Measurements from ENCODE around the gene MCHR2.

- TF ChIP-seq, protein P1, sequence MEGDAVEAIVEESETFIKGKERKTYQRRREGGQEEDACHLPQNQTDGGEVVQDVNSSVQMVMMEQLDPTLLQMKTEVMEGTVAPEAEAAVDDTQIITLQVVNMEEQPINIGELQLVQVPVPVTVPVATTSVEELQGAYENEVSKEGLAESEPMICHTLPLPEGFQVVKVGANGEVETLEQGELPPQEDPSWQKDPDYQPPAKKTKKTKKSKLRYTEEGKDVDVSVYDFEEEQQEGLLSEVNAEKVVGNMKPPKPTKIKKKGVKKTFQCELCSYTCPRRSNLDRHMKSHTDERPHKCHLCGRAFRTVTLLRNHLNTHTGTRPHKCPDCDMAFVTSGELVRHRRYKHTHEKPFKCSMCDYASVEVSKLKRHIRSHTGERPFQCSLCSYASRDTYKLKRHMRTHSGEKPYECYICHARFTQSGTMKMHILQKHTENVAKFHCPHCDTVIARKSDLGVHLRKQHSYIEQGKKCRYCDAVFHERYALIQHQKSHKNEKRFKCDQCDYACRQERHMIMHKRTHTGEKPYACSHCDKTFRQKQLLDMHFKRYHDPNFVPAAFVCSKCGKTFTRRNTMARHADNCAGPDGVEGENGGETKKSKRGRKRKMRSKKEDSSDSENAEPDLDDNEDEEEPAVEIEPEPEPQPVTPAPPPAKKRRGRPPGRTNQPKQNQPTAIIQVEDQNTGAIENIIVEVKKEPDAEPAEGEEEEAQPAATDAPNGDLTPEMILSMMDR (IDR thresholded peaks at IDR 0.05), result no peak
- TF ChIP-seq TAF1 (IDR thresholded peaks at IDR 0.05; ENCODE audit: borderline replicate concordance, low read depth, low read length) (no peak), JUND (IDR thresholded peaks at IDR 0.05) (no peak), SMC3 (IDR thresholded peaks at IDR 0.05; ENCODE audit: low read depth, low read length) (no peak), POLR2AphosphoS5 (IDR thresholded peaks at IDR 0.05; ENCODE audit: low read depth, low read length) (no peak), EZH2phosphoT487 (IDR thresholded peaks at IDR 0.05; ENCODE audit: borderline replicate concordance, low read depth) (peak; percentile 56; the same call in 1 of the 2 replicates), EP300 (IDR thresholded peaks at IDR 0.05; ENCODE audit: borderline replicate concordance in 1 of 2, low read depth in 1 of 2, low read length in 1 of 2) (no peak)
- TF ChIP-seq, protein P2, sequence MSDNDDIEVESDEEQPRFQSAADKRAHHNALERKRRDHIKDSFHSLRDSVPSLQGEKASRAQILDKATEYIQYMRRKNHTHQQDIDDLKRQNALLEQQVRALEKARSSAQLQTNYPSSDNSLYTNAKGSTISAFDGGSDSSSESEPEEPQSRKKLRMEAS (IDR thresholded peaks at IDR 0.05; ENCODE audit: low read depth), result no peak
Measured at GRCh38 chr6:99993146-99993532, 884 bp downstream of the MCHR2 start.
